ENCODE results near the gene RASSF4.

RASSF4 gene

DNA sequence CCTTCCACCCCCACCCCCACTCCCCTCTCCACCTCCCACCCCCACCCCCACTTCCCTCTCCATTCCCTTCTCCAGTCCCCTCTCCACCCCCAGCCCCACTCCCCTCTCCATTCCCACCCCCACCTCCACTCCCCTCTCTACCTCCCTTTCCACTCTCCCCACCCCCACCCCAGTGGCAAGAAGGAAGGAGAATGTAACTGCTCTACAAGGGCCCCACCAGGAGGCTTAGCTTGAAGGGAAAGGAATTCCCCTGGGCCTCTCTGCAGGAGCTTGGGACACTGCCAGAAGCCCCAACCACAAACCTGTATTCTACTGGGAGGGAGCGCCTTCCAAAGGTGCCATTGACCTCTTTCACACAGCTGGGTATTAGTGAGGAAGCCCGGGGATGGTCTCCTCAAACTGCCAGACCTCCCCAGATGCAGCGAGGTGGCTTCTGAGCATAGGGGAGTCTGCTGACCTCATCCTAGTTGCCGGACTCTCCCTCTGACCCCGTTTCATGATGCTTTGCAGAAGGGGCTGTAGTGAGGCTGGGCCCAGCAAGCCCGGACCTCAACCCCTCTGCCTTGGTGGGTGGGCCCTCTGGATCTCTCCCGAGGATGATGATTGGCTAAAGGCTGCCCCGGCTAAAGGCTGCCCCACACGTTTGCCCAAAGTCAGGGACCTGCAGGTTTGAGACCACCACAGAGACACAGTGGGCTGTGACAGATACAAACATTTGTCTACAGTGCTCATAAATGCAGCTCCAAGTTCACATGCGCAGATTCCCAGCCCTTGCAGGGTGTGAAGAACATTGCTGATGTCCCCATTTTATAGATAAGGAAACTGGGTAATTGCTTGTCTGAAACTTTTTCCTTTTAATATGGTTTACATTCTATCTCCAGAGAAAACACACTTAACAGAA is 16.1 kb downstream of the RASSF4 start:
- DNase-seq (ENCODE audit: low spot score) (peak; percentile 95), FAIRE-seq (peak; percentile 82)

DNA sequence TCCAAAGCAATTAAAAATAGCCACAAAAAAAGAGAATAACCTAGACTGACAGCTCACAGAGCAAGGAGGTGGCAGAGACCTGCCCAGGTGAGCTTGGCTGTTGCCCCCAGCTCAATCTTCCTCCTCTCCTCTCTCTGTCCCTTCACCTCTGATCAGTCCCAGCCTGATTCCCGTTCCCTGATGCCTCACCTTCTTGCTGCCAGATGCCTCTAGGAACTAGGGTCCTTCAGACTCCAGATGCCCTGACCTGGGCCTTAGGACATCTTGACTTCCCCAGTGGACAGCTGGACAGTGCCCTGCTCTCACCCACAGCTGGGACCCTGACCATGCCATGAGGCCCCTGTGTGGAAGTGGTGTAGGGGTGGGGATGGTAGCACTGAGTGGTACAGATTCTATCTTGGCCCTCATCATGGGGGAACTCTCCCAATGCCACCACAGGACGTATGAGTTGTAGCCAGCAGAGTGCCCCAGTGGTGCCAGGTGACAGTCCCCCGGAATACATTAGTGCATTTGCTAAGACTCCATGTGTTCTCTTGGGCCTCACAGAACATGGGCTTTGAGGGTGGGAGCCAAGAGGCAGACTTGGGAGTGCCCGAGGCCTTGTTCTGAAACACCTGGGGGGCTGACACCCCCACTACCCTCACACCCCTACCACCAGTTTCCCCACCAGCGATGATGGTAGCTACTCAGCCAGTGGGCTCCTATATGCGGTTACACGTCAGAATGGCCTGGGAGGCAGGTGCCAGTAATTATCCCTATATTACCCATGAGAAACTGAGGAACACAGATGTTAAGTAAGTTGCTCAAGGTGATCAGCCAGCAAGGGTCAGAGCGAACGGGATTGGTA is 17.0 kb downstream of the RASSF4 start:
- FAIRE-seq (no peak), DNase-seq (ENCODE audit: low spot score) (no peak)

DNA sequence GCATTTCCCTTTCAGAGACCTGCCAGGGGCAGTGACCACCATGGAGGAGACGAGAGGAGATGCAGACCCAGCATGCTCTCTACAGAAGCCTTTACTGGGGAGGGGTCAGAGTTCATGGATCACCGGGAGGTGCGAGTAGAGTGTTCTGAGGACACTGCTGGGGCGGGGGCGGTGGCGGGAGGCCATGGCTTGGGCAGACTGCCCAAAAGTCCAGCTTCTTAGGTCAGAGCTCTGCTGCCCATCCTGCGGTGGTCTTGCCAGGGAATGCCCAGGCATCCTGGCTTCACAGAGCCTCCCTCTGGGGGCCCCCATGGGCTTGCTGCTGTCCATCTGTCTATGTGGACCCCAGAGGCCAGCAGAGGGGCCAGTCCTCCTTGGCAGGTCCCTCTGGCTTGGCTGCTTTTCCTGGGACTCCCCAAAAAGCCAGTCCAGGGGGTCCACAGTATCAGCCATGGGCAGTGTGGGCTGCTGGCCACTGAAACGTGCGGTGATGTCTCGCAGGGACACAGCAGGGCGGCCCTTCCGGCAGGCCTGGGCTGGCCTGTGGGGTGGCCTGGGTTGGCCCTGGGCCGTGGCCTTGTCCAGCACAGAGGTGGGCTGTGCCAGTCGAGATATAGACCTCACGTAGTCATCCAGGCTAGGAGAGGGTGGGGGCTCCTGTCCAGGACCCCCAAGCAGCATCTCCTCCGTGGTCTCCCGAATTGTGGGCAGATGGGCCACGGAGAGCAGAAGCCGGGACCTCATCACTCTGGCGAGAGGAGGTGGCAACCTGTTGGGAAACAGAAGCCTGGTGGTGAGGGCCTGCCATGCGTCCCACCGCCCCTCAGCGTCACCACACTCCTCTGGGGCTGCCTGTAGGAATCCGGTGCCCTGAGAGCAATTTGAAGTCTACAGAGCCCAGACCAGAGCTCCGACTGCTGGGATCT is 17.9 kb downstream of the RASSF4 start:
- no peak for FAIRE-seq
- DNase-seq (ENCODE audit: low spot score): peak; percentile 24

DNA sequence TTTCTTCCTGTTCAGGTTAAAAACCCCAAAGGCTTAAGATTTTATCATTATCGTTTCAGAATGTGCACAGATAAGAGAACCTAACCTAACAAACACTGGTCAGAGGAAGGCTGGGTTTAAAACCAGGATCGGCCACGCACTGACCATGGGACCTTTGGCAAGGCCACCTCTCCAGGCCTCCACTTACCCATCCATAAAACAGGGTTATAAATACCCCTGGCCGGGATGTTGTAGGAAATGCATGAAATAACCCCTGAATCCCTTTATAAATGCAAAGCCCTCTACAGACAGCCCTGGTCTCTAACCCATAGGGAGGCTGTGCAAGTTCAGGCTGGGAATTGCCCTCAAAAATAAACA is 18.6 kb downstream of the RASSF4 start:
- no peak for DNase-seq (ENCODE audit: low spot score)

DNA sequence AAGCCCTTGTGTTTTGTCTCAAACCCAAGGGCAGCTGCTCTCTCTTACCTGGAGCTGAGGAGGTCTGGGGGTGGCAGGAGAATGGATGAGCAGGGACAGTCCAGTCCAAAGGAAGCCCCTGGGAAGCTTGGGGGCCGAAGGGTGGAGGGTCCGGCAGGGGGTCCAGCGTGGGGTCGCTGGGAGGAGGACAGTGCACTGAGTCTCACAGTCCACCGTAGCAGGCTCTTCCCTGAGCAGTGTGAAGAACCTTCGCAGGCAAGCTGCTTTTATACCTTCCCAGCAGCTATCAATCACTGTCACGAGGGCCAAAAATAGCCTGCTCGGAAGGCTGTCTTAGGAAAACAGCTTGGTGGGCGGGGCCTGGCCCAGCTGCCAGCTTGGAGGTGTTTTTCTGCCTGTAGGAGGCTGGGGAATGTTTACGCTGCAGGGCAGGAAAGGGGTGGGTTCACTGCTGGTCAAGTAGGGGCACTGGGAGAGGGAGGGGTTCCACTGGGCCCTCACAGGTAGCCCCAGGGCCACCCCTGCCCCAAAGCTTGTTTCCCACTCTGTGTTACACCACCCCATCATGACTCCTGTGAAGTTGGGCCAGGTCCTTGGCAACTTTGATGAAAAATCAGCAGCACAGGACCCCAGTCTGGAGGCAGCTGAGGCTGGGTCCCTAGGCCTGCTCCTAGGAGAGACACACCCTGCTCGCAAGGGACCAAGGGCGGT is 19.1 kb downstream of the RASSF4 start, which contains the start of gene DEPP1:
Gene DEPP1, minus strand, starts transcription at position 240 of the 711 bp plus-strand sequence. CDS start 779 bp downstream, outside the sequence.
- FAIRE-seq: peak; percentile 79
- peak; percentile 93 for DNase-seq (ENCODE audit: low spot score)

More for the DNA sequence above, 18.6 kb downstream of the RASSF4 start:
- no peak for FAIRE-seq

DNA sequence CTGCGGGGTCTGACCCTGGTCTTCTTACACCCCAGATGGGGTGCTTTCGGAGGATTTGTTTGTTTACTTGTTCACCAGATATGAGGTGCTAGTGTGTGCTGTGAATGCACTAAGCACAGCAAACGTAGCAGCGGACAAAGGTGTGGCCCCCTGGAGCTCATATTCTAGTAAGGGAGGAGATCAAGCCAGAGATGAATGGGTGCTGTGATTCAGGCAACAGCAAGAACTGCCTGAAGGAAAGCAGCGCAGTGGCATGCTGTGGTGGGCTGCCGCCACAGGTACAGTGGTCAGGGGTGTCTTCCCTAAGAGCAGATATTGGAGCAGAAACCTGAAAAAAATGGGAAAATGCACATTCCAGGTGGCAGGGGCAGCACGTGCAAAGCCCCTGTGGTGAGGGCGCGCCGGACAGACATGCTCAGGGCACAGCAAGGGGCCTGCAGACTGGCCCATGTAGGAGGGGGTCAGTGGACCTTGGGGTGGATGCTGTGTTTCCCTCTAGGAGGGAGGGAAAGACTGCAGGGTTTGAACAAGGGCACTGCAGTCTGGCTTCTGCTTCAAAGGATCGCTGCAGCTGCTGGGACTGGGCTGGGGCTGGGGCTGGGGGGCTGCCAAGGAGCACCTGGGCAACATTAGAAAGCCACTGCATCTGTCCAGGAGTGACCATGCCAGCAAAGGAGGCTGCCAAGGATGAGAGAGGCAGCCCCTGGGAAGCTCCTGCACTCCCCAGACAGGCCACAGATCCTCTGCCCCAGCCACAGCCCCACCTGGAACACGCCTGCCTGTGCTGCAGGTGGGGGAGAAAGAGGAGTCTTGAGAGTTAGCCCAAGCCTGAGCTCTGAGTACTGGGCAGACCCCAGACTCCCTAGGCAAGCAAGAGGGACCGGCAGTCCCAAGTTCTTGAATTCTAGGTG is 19.9 kb downstream of the RASSF4 start:
- no peak for FAIRE-seq
- DNase-seq (ENCODE audit: low spot score): no peak

DNA sequence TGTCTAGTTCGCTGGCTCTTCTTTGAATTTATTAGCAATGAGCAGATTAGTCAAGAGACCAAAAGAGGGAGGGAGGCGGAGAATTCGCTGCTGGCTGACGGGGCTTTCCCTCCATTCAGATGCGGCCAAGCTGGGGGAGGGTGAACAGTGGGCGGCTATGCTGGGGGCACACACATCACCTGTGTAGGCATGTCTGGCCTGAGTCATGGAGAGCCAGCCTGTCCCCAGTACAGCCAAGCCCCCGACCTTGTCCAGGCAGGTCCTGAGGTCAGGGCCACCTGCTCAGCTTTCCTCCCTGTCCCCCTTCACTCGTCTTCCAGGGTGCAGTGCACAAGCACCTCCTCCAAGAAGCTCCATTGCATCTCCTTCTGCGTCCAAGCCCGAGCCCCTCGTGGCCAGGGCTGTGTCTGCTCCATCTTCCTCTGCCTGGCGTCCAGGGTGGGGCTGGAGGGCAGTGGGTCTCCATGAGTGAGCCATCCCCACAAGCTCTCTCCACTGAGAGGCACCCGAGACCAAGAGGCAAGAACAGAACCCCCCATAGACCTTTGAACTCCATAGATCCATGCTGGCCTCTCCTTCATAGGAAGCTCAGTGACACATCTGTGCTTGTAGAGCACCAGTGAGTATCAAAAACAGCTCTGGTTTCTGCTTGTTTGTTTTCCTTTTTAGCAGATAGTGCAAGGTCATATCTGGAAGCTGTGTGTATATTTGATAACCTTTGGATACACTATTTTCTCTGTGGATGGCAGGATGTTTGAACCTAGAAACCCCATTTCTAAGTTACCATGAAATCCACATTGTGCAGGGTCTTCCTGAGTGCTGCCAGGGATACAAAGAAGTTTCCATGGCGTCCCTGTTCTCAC is 20.9 kb downstream of the RASSF4 start:
- FAIRE-seq (no peak), DNase-seq (ENCODE audit: low spot score) (peak; percentile 51)

DNA sequence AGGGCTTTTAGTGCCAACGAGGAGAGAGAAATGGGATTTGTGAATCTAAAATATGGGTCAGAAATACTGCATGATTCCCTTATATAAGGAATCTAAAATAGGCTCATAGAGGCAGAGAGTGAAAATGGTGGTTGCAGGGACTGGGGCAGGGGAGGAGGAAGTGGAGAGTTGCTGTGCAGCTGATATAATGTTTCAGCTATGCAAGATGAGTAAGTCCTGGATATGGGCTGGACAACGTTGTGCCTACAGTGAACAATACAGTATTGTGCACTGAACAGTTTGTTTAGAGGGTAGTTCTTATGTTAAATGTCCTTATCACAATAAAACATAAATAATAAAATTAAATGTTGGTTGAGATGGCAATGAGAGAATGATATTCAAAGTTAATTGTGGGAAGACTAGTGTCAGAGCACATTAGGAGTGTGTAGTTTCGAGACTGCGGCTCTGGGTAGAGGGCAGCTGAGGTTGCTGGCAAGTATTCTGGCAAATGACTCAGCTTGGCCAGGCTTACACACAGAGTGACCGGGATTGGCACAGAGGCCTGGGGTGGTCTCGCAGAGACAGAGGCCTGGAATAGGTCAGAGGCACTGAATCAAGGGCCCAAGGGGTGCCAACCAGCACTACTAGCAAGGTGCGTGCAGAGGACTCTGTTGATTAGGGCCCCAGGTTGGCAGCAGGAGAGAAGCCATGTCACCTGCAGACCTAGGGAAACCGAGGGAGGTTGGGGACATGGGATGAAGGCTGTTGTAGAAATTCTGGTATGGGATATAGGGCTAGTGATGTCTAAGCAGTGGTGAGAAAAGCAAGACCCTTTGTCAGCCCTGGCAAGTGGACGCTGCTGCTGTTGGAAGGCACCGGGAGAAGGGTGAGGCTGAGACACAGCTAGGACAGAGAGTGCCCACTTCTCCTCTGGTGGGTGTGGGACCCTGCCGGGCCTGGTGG is 21.8 kb downstream of the RASSF4 start:
- FAIRE-seq: peak; percentile 94
- peak; percentile 87 for DNase-seq (ENCODE audit: low spot score)

DNA sequence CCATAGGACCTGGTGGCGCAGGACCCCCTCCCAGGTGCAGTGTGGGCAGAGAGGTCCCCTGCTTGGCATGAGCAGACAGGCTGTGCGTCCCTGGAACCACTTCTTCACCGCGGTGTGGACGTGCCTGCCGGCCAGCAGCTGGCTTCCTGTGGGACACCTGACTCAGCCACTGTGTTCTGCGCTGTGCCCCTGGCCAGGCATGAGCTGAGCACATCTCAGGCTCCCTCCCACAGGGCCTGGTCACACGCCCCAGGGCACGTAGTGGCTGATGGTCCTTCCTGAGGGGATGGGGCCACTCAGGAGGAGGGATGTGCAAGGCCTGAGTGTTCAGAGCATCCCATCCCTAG is 22.5 kb downstream of the RASSF4 start:
- DNase-seq (ENCODE audit: low spot score) (peak; percentile 90), FAIRE-seq (peak; percentile 86)

DNA sequence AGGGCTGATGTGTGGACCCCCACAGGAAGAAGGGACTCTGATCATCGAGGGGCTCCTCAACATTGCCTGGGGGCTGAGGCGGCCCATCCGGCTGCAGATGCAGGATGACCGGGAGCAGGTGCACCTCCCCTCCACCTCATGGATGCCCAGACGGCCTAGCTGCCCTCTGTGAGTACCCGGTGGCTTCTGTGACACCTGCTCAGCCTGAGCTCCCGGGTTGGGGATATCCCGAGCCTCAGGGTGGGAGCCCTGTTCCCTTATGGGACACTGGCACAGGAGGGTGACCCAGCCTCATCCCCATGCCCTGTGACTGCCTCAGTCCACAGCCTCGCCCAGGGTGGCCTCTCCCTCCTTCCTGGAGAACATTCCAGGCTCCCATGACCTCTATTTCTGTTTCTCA is 22.9 kb downstream of the RASSF4 start:
- DNase-seq (ENCODE audit: low spot score): no peak
- no peak for FAIRE-seq

DNA sequence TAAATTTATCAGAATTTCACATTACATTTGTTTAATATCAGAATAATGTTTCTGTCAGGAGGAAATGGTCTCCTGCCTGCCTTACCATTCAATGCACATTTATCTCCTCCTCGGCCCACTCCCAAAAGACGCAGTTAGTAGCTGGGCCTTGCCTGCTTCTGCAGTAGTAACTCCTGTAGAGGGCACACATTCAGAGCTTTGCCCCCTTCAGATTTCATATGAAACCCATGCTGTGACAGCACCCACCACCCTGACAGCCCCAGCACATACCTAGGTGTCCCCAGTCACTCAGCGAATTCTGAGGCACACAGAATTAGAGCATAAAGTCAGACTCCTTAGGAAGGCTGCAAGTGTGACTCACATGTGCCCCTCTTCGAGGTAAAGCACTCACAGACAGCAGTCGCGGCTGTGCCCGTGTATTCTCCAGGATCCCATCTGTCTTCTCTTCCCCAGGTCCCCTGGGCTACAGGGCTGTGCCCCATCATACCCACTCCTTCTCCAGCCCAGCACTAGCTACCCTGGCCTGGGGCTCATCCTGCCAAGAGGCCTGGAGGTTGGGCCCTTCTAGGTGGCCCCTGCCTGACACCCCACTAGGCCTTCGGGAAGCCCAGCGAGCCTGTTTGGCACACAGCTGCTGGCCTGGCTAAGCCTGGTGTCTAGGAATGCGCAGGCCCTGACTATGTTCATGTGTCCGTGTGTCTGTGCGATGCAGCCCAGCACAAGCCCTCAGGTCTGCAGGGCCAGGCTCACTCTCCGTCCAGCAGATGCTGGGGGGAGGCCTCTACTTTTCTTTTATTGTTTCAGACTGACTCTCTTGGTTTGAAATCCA is 23.7 kb downstream of the RASSF4 start:
- no peak for DNase-seq (ENCODE audit: low spot score)
- FAIRE-seq: no peak

DNA sequence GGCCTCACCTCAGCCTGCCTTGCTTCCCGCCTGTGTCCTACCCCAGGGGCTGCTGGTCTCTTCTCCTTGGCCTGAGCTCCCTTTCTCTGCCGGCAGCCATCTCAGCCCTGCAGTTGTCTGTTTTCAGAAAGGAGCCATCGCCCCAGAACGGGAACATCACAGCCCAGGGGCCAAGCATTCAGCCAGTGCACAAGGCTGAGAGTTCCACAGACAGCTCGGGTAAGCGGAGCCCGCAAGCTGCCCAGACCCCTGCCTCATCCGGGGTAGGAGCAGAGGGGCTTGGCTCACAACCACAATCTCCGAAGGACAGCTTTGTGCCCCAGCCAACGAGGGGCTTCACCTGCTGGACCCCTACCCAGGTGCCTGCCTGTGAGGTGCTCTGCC is 24.3 kb downstream of the RASSF4 start:
- no peak for FAIRE-seq
- no peak for DNase-seq (ENCODE audit: low spot score)

DNA sequence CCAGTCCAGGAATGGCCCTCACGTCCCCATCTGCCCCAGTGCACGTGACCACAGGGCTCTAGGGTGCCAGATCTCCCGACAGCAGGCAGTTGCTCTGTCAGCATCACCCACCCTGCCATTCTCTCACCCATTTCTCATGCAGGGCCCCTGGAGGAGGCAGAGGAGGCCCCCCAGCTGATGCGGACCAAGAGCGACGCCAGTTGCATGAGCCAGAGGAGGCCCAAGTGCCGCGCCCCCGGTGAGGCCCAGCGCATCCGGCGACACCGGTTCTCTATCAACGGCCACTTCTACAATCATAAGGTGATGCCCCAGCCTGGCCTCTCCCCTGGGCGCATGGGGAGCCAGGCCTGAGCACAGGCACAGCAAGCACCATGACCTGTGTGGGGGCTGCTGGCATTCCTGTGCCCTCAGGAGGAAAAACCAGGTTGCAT is 25.1 kb downstream of the RASSF4 start:
- no peak for FAIRE-seq
- no peak for DNase-seq (ENCODE audit: low spot score)

DNA sequence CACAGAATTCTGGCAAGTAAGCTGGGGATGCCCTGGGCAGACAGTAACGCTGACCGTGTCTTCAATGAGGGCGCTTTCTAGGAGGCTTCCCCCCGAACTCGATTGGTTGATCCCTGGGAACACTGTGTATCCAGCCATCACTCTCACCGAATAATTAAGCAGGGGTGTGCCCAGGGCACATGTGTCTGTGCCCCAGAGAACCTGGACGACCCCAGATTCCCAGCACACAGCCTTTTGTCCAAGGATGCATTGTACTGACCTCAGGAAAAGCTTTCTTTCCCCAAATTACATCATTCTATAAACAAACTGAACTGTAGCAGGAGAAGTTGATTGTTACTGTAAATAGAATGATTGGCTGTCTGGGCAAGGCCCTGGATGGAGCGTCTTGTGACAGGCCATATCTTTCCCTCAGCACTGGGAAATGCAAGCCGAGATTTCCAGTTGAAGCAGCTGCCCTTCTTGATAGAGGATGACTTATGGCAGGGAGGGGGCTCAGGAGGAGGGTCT is 25.6 kb downstream of the RASSF4 start:
- DNase-seq (ENCODE audit: low spot score) (no peak), FAIRE-seq (no peak)

DNA sequence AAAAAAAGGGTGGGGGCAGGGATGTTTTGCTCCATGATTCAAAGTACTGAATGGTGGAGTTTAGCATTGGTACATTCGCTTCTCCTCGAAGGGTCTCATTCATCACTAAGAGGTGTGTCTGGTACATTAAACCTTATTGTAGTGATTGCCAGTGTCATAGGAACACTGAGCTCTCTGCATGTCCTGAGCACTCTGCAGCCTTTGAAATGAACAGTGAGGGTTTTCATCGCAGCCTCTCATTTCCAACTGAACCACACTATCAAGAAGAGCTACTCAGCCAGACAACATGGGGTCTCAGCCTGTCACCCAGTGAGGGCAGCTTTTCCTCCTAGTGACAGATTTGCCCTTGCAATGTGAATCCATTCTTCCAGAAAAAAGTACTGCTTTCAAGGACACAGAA is 26.6 kb downstream of the RASSF4 start:
- DNase-seq (ENCODE audit: low spot score) (no peak), FAIRE-seq (no peak)

DNA sequence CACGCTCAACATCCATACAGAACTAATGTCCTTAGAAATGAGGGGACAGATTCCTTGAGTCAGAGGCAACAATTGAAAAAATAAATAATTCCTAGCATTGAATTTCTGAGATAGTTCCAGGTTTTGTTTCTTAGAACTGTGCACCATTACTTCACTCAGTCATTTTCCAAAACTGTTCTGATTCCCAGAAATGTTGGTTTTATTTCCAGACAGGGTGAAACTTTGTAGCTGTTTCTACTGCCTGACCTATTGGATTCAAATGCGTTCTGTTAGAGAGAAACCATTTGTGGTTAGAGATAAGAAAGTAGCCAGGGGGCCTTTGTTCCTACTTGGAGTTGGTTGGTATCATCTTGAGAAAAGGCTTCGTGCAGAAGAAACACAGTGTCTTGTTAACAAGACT is 27.1 kb downstream of the RASSF4 start:
- no peak for FAIRE-seq
- no peak for DNase-seq (ENCODE audit: low spot score)
